GM13976 (cell line): ENCODE measurements around the gene LRRN4.
"Not testable (repeated sequence)": the region's sequence is repeated elsewhere in the genome, so short reads cannot be mapped to it uniquely, and the experiment has no call there.

ENCODE experiments used
- DNase-seq: peaks from one replicate; pipeline ENCODE4 v3.0.0; 2012; ENCODE audit warnings: low spot score
- CTCF ChIP-seq: IDR thresholded peaks from 2 replicates; pipeline ENCODE4 v1.5.1; 2012; ENCODE audit warnings: borderline replicate concordance, mild to moderate bottlenecking; ENCODE audit not compliant: insufficient read depth; ENCODE audit errors: extremely low read depth, missing control alignments, control extremely low read depth
- in situ Hi-C: fragments of 300-500 bp; cut with MboI; formaldehyde crosslinking; loops from one replicate; pipeline ENCODE4 v1.12.0; 2022; ENCODE audit warnings: low sequenced_read_pairs, mixed read lengths, inconsistent platforms; ENCODE audit not compliant: unreplicated experiment

LRRN4 gene

GRCh38 chr20:6055161-6055783, 1.4 kb upstream of the LRRN4 start:
- TF ChIP-seq CTCF: no peak
- in situ Hi-C loops: no loop called here
- DNase-seq: no peak

- DNase-seq, in situ Hi-C loops: not testable (repeated sequence)
Measured at GRCh38 chr20:6054689-6055051, 810 bp upstream of the LRRN4 start.

- in situ Hi-C loops: no loop called here
- DNase-seq: no peak
- no peak for TF ChIP-seq CTCF
Measured at GRCh38 chr20:6053064-6053775, 640 bp downstream of the LRRN4 start.

- DNase-seq: no peak
- no peak for TF ChIP-seq CTCF
- in situ Hi-C loops: no loop called here
Measured at GRCh38 chr20:6051505-6051904, 2.4 kb downstream of the LRRN4 start.

GRCh38 chr20:6048391-6048790, 5.5 kb downstream of the LRRN4 start:
- no peak for TF ChIP-seq CTCF
- no peak for DNase-seq
- in situ Hi-C loops: no loop called here

- no peak for DNase-seq
- no peak for TF ChIP-seq CTCF
- in situ Hi-C loops: no loop called here
Measured at GRCh38 chr20:6046432-6046831, 7.4 kb downstream of the LRRN4 start.

- TF ChIP-seq CTCF: no peak
Measured at GRCh38 chr20:6045566-6045965, 8.3 kb downstream of the LRRN4 start.

More at GRCh38 chr20:6045566-6045965, 8.3 kb downstream of the LRRN4 start:
- in situ Hi-C loops: no loop called here
- DNase-seq: no peak
